Panc1 (cell line): ENCODE data around the gene NAT9. TPM values are rescaled to one million over a fixed set of nuclear protein-coding genes. Genes with fewer than 3 reads are reported as not detected.
A peak's percentile ranks its signal among the peaks of the same experiment; 100 is the strongest.

ENCODE experiments used
- ATAC-seq: fragments of 200-7000 bp; cut with Tn5 transposase; 2 replicates; pipeline ENCODE4 v1.9.1; 2020; ENCODE audit warnings: mild to moderate bottlenecking, moderate library complexity
- BruUV-seq: library from RNA; stranded (reverse); fragments of 400-500 nt; replicated peaks from 2 replicates; lab custom pipeline; 2021; lab: Mats Ljungman, UMichigan
- CTCF ChIA-PET: fragments of 300-600 bp; sonication (Branson Sonifier 250); formaldehyde crosslinking; loops from one replicate; lab custom pipeline; 2022; ENCODE audit warnings: antibody characterized with exemption; lab: Charles Lee
- POLR2A ChIA-PET: fragments of 300-600 bp; sonication (Branson Sonifier 250); formaldehyde crosslinking; loops from one replicate; lab custom pipeline; 2022; ENCODE audit warnings: antibody characterized with exemption; lab: Charles Lee
- DNase-seq: peaks from one replicate; pipeline ENCODE4 v3.0.0-alpha.2; 2010; ENCODE audit warnings: low read depth, low spot score
- H3K27ac ChIP-seq: 2 replicates; pipeline ENCODE4 v1.5.1; 2011; ENCODE audit warnings: mild to moderate bottlenecking, low read length, inconsistent platforms
- H3K27me3 ChIP-seq: fragments of 200-500 bp; sonication (Bioruptor generic); 2 replicates; pipeline ENCODE4 v1.6.0; 2014; ENCODE audit warnings: low read length, inconsistent platforms; ENCODE audit not compliant: control insufficient read depth, insufficient read depth
- H3K36me3 ChIP-seq: fragments of 200-500 bp; sonication (Bioruptor generic); 2 replicates; pipeline ENCODE4 v1.5.1; 2014; ENCODE audit warnings: inconsistent platforms, mild to moderate bottlenecking, low read length, moderate library complexity; ENCODE audit not compliant: control insufficient read depth, insufficient read depth
- H3K4me1 ChIP-seq: 2 replicates; pipeline ENCODE4 v1.5.1; 2011; ENCODE audit warnings: inconsistent platforms, mild to moderate bottlenecking, low read length, moderate library complexity; ENCODE audit not compliant: control insufficient read depth, insufficient read depth
- H3K4me3 ChIP-seq, 2 experiments: 2 replicates each; pipeline ENCODE4 v1.5.1; 2011 to 2012; ENCODE audit warnings: low read depth in 2 of 2, low read length in 2 of 2, mild to moderate bottlenecking in 2 of 2, inconsistent platforms in 1 of 2, moderate library complexity in 1 of 2
- H3K9me3 ChIP-seq: fragments of 200-500 bp; sonication (Bioruptor generic); 2 replicates; pipeline ENCODE4 v1.5.1; 2014; ENCODE audit warnings: low read depth, mild to moderate bottlenecking, inconsistent platforms, low read length, moderate library complexity; ENCODE audit not compliant: control insufficient read depth, insufficient read depth
- POLR2AphosphoS5 ChIP-seq: IDR thresholded peaks from 2 replicates; pipeline ENCODE4 v1.6.1; 2012; ENCODE audit warnings: mild to moderate bottlenecking, low read depth, low read length, moderate library complexity
- SIN3A ChIP-seq: IDR thresholded peaks from 2 replicates; pipeline ENCODE4 v1.6.1; 2012; ENCODE audit warnings: low read depth, mild to moderate bottlenecking, low read length, moderate library complexity, borderline replicate concordance; ENCODE audit not compliant: insufficient read depth
- TCF7L2 ChIP-seq: IDR thresholded peaks from 2 replicates; pipeline ENCODE4 v1.6.1; 2011; ENCODE audit warnings: mild to moderate bottlenecking, low read depth, low read length, inconsistent platforms
- in situ Hi-C: cut with HindIII; loops from 2 replicates; pipeline ENCODE4 v1.10.0; 2016; ENCODE audit warnings: low sequenced_read_pairs, low pct_unique_long_range_greater_than_20kb
- intact Hi-C: fragments of 100-400 bp; cut with micrococcal nuclease; formaldehyde crosslinking; loops from one replicate; pipeline ENCODE4 v1.10.0; 2022; ENCODE audit not compliant: unreplicated experiment
- total RNA-seq: library from RNA; stranded (reverse); gene quantifications from one replicate; pipeline ENCODE4 v1.2.1, GENCODE V29; 2021; ENCODE audit not compliant: unreplicated experiment
- TF ChIP-seq, protein P1 (sequence below): fragments of 450-650 bp; IDR thresholded peaks from 2 replicates; pipeline ENCODE4 v1.5.1; 2017; ENCODE audit warnings: mild to moderate bottlenecking
- TF ChIP-seq, protein P2 (sequence below), 2 experiments: IDR thresholded peaks; 2 replicates each; pipeline ENCODE4 v1.6.1; 2011 to 2012; ENCODE audit warnings: low read depth in 2 of 2, control low read depth in 1 of 2, low read length in 1 of 2, mild to moderate bottlenecking in 1 of 2, moderate library complexity in 1 of 2; ENCODE audit not compliant: insufficient read depth in 1 of 2

Gene NAT9
- total RNA-seq, 1 experiment from 2014 or later = 90.1 TPM

DNA sequence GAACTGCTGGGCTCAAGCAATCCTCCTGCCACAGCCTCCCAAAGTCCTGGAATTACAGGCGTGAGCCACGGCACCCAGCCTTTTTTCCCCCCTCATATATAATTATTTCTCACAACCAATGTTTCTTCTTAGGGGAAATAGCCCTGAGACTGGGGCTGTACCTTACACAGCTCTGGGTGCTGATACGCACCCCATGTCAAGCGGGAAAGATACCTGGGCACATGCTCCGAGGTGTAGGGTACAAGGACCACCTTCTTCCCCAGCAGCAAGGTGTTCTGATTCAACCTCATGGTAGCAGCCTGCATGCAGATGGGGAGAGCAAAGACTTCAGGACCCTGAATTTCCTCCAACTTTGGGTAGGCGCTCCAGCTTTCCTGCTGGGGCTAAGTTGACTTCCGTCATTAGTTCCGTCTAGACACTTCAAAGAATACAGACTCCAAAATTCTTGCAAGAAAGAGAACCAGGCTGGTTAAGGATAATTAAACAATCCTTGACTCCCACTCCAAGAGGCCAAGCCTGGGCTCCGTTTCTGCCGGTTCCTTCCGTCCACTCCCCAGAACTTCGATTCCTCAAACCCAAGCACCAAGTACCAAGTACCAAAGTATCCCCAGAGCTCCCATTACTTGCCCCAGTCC is 619 bp downstream of the NAT9 start:
- TF ChIP-seq SIN3A (no peak), POLR2AphosphoS5 (no peak), TCF7L2 (no peak)
- TF ChIP-seq, protein P1, sequence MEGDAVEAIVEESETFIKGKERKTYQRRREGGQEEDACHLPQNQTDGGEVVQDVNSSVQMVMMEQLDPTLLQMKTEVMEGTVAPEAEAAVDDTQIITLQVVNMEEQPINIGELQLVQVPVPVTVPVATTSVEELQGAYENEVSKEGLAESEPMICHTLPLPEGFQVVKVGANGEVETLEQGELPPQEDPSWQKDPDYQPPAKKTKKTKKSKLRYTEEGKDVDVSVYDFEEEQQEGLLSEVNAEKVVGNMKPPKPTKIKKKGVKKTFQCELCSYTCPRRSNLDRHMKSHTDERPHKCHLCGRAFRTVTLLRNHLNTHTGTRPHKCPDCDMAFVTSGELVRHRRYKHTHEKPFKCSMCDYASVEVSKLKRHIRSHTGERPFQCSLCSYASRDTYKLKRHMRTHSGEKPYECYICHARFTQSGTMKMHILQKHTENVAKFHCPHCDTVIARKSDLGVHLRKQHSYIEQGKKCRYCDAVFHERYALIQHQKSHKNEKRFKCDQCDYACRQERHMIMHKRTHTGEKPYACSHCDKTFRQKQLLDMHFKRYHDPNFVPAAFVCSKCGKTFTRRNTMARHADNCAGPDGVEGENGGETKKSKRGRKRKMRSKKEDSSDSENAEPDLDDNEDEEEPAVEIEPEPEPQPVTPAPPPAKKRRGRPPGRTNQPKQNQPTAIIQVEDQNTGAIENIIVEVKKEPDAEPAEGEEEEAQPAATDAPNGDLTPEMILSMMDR = no peak
- TF ChIP-seq, protein P2, sequence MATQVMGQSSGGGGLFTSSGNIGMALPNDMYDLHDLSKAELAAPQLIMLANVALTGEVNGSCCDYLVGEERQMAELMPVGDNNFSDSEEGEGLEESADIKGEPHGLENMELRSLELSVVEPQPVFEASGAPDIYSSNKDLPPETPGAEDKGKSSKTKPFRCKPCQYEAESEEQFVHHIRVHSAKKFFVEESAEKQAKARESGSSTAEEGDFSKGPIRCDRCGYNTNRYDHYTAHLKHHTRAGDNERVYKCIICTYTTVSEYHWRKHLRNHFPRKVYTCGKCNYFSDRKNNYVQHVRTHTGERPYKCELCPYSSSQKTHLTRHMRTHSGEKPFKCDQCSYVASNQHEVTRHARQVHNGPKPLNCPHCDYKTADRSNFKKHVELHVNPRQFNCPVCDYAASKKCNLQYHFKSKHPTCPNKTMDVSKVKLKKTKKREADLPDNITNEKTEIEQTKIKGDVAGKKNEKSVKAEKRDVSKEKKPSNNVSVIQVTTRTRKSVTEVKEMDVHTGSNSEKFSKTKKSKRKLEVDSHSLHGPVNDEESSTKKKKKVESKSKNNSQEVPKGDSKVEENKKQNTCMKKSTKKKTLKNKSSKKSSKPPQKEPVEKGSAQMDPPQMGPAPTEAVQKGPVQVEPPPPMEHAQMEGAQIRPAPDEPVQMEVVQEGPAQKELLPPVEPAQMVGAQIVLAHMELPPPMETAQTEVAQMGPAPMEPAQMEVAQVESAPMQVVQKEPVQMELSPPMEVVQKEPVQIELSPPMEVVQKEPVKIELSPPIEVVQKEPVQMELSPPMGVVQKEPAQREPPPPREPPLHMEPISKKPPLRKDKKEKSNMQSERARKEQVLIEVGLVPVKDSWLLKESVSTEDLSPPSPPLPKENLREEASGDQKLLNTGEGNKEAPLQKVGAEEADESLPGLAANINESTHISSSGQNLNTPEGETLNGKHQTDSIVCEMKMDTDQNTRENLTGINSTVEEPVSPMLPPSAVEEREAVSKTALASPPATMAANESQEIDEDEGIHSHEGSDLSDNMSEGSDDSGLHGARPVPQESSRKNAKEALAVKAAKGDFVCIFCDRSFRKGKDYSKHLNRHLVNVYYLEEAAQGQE (IDR thresholded peaks at IDR 0.05; ENCODE audit: insufficient read depth in 1 of 2, low read depth in 2 of 2, low read length in 1 of 2) = no peak
- H3K27me3 ChIP-seq = no peaks in the 10 kb centered on the region
- H3K4me3 ChIP-seq = peak overlapping the region; percentile 81 to 99
- H3K27ac ChIP-seq = peak overlapping the region; percentile 90
- TSS peak; percentile 95 for BruUV-seq
- H3K36me3 ChIP-seq = peaks cover 9% of the 10 kb centered on the region; the same call in 1 of the 2 replicates
- in situ Hi-C loops (no loop called here), intact Hi-C loops (no loop called here)
- ChIA-PET POLR2A (interaction anchor here (0.6 kb wide), 2 partner anchors 34 to 268 kb away, joined by 3 to 8 read pairs; no protein-coding TSS in a partner anchor), CTCF (interaction anchor here (0.6 to 1.5 kb wide), 5 partner anchors 11 to 118 kb away, joined by 3 to 9 read pairs (median 9); no protein-coding TSS in a partner anchor)
- H3K9me3 ChIP-seq = no peaks in the 10 kb centered on the region
- peaks cover 17% of the 10 kb centered on the region for H3K4me1 ChIP-seq
- no peak for DNase-seq
- no peak for ATAC-seq

GRCh38 chr17:74773871-74774286 is 2.3 kb downstream of the NAT9 start:
- CTCF ChIA-PET = interaction anchor here (0.6 kb wide), 1 partner anchor 72 kb away, joined by 4 read pairs; no protein-coding TSS in a partner anchor
- Histone ChIP-seq H3K27ac (peak overlapping the region; percentile 8; the same call in 1 of the 2 replicates), H3K27me3 (no peaks in the 10 kb centered on the region), H3K9me3 (no peaks in the 10 kb centered on the region), H3K4me3 (no peak overlapping the region), H3K4me1 (peaks cover 34% of the 10 kb centered on the region), H3K36me3 (peaks cover 9% of the 10 kb centered on the region; the same call in 1 of the 2 replicates)
- intact Hi-C loops (no loop called here), in situ Hi-C loops (no loop called here)
- no TSS peak for BruUV-seq
- TF ChIP-seq, protein P1 = no peak
- TF ChIP-seq POLR2AphosphoS5 = no peak
- TF ChIP-seq, protein P2 (IDR thresholded peaks at IDR 0.05; ENCODE audit: insufficient read depth in 1 of 2, low read depth in 2 of 2, low read length in 1 of 2) = no peak
- no peak for DNase-seq
- ATAC-seq = no peak
- POLR2A ChIA-PET = interaction anchor here (0.5 to 0.7 kb wide), 4 partner anchors 18 to 1765 kb away, joined by 5 to 9 read pairs (median 8); no protein-coding TSS in a partner anchor
